GM12892 (cell line): ENCODE data around the gene DENND1A.

Source experiments
- DNase-seq: peaks from one replicate; pipeline ENCODE4 v3.0.0; 2011; ENCODE audit not compliant: insufficient read length
- FAIRE-seq: peaks from 2 replicates; lab custom pipeline; 2011; peaks lifted over from hg19 to GRCh38; lab: Jason Lieb, UNC
- POLR2A ChIP-seq: IDR thresholded peaks from 2 replicates; pipeline ENCODE4 v1.6.1; 2011; ENCODE audit warnings: low read depth, low read length, control low read depth
- POLR2AphosphoS5 ChIP-seq: IDR thresholded peaks from 2 replicates; pipeline ENCODE4 v1.6.1; 2011; ENCODE audit warnings: low read depth, low read length, control low read depth
- TAF1 ChIP-seq: IDR thresholded peaks from 2 replicates; pipeline ENCODE4 v1.6.1; 2011; ENCODE audit warnings: low read depth, mild to moderate bottlenecking, control low read depth, low read length, borderline replicate concordance

The DENND1A gene

DNA sequence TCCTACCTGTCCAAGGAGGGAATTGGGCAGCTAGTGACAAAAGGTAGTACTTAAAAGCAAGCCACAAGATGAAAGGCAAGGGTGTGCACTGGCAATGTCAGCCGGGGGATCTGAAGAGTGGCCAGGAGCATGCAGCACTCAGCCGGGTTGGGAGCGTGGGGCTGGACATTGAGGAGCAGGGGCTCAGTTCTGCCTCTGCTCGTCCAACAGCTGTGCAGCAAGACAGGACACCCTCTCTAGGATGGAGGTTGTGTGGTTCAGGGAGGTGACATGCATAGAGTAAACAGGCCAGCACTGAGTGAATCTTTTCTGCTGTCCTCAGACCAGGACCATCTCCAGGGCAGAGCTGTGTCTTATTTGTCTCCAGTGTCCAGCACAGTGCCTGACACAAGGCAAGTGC lies 338.6 kb downstream of the DENND1A start:
- FAIRE-seq (no peak), DNase-seq (no peak)
- TF ChIP-seq POLR2A (no peak), TAF1 (no peak)

DNA sequence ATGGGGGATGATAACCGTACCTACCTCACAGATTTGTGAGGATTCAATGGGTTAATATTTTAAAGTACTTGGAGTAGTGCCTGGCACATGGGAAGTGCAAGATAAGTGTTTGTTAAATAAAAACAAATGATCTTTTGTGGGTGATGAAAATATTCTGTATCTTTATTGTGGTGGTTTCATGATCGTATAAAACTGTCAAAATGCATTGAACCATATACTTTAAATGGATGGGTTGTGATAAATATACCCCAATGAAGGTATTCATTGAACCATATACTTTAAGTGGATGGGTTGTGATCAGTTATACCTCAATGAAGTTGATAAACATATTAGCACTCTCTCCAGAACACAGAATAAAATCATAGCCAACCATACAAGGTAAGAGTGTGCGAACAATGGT lies 339.4 kb downstream of the DENND1A start:
- DNase-seq (no peak), FAIRE-seq (no peak)
- TF ChIP-seq POLR2A (no peak), POLR2AphosphoS5 (no peak), TAF1 (no peak)

DNA sequence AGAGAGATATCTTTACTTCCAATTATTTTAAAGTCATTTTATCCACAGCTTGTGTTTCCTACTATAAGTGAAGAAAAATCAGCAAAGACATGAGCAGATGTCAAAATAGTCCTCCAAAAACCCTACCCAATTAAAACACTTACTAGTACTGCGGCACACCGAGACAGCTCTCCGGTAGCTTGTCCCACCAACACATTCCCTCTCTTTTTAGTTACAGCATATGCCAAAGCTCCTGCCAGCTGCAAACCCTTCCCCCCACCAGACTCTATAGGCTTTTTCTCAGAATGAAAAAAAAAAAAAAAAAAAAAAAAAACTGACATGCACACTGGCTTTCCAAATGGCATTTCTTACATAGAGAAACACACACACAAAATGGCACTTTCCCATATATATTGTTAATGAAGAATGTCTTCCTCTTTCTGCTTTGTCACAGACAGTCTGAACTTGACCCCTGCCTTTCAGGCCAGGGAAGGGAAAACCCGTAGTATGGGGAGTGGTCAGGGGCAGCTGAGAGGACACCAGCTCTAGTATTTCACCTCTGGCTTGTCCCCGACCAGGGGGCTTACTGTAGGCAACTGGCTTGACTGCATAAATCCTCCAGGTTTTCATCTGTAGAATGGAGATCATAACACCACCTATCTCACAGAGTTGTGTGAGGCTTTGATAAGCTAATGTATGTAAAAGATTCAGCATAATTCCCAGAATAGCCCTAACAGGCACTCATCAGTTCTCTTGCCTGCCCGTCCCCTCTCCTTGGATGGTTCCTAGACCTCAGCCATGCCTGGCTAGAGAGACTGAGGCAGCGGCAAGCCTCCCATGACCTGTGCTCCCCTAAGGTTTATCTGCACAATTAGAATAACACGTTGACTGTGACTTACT lies 340.3 kb downstream of the DENND1A start:
- FAIRE-seq = no peak
- TF ChIP-seq POLR2A = no peak
- TF ChIP-seq TAF1 = no peak
- no peak for TF ChIP-seq POLR2AphosphoS5
- no peak for DNase-seq

DNA sequence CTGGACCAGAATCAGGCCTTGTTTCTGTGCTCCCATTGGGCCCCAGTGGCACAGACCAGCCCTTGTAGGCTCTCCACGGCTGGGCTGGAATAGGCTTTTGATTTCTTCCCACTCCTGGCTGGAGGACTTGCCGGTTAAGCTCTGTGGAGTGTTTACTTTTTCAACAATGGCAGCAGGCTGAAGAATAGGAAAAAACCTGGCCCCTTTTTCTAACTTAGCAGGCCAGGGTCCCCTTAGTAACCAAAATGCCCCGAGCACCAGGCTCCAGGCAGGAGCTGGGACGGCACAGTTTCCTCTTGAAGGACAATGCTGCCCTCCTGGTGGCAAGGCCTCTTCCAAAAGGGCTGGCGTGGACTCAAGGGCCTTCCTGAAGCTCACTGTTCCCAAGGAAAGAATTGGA lies 343.7 kb downstream of the DENND1A start:
- FAIRE-seq (no peak), DNase-seq (no peak)

DNA sequence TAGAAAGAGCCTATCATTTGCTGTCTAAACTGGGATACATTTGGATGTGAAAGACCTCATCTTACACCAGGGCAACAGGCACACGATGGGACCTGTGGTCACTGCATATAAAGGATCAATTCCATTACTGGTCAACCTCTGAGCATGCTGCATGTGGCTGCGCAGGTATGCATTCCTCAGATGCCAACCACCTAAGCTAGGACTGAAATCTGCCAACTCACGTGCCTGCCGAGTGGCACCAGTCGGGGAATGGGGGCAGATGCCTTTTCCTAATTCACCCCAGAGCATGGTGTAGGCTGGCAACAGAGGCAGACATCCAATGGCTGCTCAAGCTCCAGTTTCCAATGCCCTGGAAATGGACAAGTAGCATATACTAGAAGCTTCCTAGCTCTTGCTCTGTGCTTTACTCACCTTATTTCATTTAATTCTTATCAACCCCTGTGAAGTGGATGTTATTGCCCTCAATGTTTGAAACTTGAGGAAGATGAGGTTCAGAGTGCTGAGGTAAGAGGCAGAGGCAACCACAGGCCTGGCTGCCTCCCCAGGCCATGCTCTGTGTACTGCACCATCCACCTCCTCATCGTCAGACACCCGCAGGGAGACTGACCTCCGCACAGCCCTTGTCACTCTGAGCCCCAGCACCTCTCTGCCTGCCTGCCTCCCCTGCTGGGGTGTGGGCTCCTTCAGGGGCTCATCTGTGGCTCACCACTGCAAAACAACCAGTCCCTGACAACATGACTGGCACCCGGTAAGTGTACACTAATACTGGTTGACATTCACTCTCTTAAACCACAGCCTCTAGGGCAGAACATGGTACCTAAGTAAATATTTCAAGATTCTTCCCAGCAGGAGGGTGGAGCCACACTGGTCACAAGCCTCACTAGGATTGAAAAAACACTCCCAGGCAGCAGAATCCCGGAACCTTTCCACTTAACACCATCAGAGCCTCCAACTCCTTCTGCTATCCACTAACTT lies 345.4 kb downstream of the DENND1A start:
- DNase-seq (no peak), FAIRE-seq (peak; percentile 9)
- TF ChIP-seq TAF1 (no peak), POLR2A (no peak), POLR2AphosphoS5 (no peak)

More for the DNA sequence above, 343.7 kb downstream of the DENND1A start:
- no peak for TF ChIP-seq POLR2A

DNA sequence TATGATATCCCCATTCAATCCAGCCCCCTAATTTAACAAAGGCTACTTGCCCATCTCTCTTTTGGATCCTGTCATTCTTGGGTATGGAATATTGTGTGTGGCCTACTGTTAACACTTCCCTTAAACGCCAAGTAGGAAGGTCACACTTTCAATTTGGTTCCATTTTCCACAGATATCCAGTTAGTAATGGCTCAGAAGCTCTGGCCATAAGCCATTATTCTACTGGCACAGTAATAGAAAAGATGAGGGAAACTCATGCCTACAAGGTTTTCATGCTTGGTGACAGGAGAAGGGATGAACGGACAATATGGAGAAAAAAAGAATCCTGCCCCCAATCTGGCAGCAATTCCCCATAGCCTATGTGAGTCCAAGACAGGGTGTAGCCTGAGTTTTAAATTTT lies 346.3 kb downstream of the DENND1A start:
- FAIRE-seq (no peak), DNase-seq (no peak)
- TF ChIP-seq POLR2AphosphoS5 (no peak), POLR2A (no peak), TAF1 (no peak)

DNA sequence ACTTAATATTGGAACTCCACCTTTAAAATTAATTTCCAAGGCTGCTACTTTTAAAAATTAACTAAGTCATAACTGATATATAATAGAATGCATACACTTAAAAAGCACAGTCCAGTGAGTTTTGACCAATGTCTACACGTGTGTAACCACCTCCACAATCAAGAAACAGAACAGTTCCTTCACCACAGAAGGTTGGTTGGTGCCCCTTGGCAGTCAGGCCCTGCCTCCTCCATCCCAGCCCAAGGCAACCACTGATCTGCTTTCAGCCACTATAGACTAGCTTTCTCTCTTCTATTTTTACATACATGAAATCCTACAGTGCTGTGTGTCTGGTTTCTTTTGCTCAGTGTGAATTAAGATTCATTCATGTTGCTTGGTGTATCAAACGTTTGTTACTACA lies 358.7 kb downstream of the DENND1A start:
- DNase-seq (no peak), FAIRE-seq (no peak)
- TF ChIP-seq POLR2A (no peak), TAF1 (no peak), POLR2AphosphoS5 (no peak)

DNA sequence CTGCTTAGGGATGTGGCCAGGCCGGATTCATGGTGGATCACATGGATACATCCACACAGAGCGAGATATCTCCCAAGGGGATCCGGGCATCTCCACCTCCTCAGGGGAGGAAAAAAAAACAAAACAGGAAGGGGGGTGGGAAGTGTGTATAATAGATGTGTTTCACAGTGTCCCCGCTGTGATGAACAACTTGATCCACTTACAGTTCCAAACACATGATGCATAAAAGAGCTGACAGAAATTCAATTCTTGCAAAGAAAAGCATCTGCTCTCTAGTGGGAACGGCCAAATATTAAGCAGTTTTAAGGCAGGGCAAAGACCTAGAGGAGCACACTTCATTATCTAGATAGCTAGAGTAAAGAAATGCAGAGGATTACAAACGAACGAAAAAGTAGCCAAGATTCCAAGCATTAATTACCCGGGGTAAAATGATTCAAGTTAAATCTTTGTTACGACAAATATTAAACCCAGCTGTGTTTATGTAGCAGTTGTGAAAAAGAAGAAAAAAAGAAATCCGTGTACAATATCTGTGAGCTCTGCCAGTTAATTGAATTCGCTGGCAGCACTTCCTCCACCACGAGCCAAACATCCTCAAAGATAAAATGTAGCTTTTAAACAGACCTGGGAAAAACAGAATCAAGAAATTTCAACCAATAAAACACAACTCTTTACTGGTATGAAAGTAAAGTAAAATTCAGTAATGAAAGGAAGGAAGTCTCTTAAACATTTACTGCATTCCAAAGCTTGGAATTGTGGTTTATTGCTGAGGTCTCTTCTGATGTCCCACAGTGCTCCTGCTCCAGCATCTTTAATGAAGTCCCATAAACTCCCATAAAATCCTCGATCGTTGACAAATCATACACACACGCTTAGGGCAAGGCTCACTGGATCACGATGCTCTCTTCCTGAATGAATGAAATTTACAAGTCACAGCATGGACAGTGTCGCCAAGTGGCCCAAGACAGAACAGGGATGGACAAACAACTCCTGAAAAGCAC lies 360.9 kb downstream of the DENND1A start:
- TF ChIP-seq POLR2A (no peak), TAF1 (no peak), POLR2AphosphoS5 (no peak)
- FAIRE-seq (no peak), DNase-seq (no peak)

DNA sequence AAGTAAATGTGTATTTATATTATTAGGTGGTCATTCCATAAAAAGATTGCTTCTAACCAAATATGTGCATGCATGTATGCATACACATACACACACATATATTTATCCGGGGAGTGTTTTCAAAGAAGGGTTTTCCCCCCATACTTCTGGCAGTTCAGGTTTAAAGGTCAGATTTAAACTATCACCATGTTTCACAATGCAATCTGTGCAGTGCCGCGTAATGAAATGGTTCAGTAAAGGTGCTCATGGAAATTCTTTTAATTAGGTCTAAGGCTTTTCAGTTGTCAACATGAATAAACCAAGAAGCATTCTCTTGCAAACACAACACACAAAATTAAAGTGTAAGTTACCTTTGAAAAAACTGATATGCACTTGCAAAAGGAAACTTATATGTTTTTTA lies 362.9 kb downstream of the DENND1A start:
- TF ChIP-seq TAF1 (no peak), POLR2A (no peak), POLR2AphosphoS5 (no peak)
- FAIRE-seq = no peak

DNA sequence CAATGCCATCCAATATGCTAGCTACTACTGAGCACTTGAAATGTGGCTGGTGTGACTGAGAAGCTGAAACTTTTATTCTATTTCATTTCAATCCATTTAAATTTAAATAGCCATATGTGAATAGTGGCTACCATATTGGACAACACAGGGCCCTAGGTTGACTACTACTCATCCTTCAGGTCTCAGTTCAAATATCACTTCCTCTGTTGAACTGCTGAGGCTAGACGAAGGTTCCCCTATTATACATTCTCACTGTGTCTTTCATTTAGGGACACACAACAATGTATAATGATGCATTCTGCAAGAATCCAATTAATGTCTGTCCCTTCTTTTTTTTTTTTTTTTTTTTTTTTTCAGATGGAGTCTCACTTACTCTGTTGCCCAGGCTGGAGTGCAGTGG lies 365.3 kb downstream of the DENND1A start:
- FAIRE-seq = no peak
- no peak for TF ChIP-seq POLR2A
- no peak for TF ChIP-seq POLR2AphosphoS5
- no peak for TF ChIP-seq TAF1
- DNase-seq = no peak

More for the DNA sequence above, 362.9 kb downstream of the DENND1A start:
- no peak for DNase-seq
